Stomach (tissue), 4 donors: ENCODE data around the gene GFPT2.

Experiments used
- CTCF ChIP-seq, 7 experiments: fragments of 450-650 bp in 4 of 7; fragments of 200-600 bp in 3 of 7; sonication (generic) in 3 of 7; IDR thresholded peaks; one replicate each; pipeline ENCODE4 v1.5.1; 2016 to 2019; ENCODE audit warnings: antibody characterized with exemption in 7 of 7, control low read depth in 2 of 7, mild to moderate bottlenecking in 1 of 7
- EP300 ChIP-seq: sonication (generic); formaldehyde crosslinking; IDR thresholded peaks from one replicate; pipeline ENCODE4 v1.6.1; 2017; ENCODE audit warnings: antibody characterized with exemption
- POLR2A ChIP-seq, 4 donors: fragments of 450-650 bp; IDR thresholded peaks; one replicate each; pipeline ENCODE4 v1.6.1; 2016; ENCODE audit warnings: antibody characterized with exemption in 4 of 4, control low read depth in 2 of 4, mild to moderate bottlenecking in 1 of 4, moderate library complexity in 1 of 4
- POLR2AphosphoS5 ChIP-seq, 3 donors: sonication (generic); formaldehyde crosslinking; IDR thresholded peaks; one replicate each; pipeline ENCODE4 v1.6.1; 2016; ENCODE audit warnings: antibody characterized with exemption in 3 of 3

DNA sequence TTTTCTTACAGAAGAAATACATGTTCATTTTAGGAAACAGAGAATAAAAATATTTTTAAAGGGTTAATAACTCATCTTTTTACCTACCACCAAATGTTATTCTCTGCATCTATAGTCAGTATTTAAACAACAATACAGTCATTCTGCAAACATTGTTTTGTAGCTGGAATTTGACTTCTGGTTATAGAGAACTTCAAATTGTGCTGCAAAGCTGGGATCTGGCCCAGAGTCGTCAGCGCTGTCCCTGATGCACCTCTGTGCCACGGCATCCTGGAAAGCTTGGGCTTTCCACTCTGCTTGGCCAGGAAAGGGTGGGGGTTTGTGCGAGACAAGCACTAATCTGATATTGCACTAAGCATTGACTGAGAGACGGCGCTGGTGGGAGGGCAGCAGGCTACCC is 5.0 kb upstream of the GFPT2 start:
- no peak for TF ChIP-seq POLR2A (IDR thresholded peaks at IDR 0.05)
- TF ChIP-seq CTCF (IDR thresholded peaks at IDR 0.05): no peak
- TF ChIP-seq EP300: no peak
- TF ChIP-seq POLR2AphosphoS5 (IDR thresholded peaks at IDR 0.05): no peak
